Mucosa of descending colon (tissue), 3 donors: Measurements from ENCODE around the gene CREB5. TPM values are rescaled to one million over a fixed set of nuclear protein-coding genes. Genes with fewer than 3 reads are reported as not detected.

ENCODE experiments used
- ATAC-seq: fragments of 200-7000 bp; cut with Tn5 transposase; one replicate; pipeline ENCODE4 v1.9.1; 2020; ENCODE audit warnings: mild to moderate bottlenecking, moderate library complexity
- DNase-seq, 3 donors: peaks; one replicate each; pipeline ENCODE4 v3.0.0-alpha.2; 2020
- H3K36me3 ChIP-seq: fragments of 200-600 bp; one replicate; pipeline ENCODE4 v1.8.0; 2021; ENCODE audit warnings: low read depth, mild to moderate bottlenecking
- H3K4me1 ChIP-seq: fragments of 200-600 bp; one replicate; pipeline ENCODE4 v1.8.0; 2021; ENCODE audit warnings: low read depth, mild to moderate bottlenecking
- H3K4me3 ChIP-seq: fragments of 200-600 bp; one replicate; pipeline ENCODE4 v1.8.0; 2021; ENCODE audit warnings: mild to moderate bottlenecking
- H3K9me3 ChIP-seq: fragments of 200-600 bp; one replicate; pipeline ENCODE4 v1.8.0; 2021; ENCODE audit warnings: mild to moderate bottlenecking
- intact Hi-C, 2 donors: fragments of 100-400 bp; cut with DNase I in 1 of 2; cut with micrococcal nuclease in 1 of 2; formaldehyde crosslinking; loops; one replicate each; pipeline versions ENCODE4 v1.11.0 to v1.11.1; 2022; cut with DNase I, micrococcal nuclease
- total RNA-seq, 3 donors: library from RNA; stranded (reverse); fragmentation: NEBNext Ultra II Directional in 2 of 3; extraction: Animal tissue kit (Norgen Biotek cat#: 25700) in 2 of 3; gene quantifications; one replicate each; pipeline versions ENCODE4 v1.2.1 to v1.2.4, GENCODE V29; 2021 to 2023
- TF ChIP-seq, protein P1 (sequence below): fragments of 200-600 bp; IDR thresholded peaks from one replicate; pipeline ENCODE4 v1.8.0; 2022; ENCODE audit warnings: antibody characterized with exemption, mild to moderate bottlenecking
- donor health status: DM: no; HTN: no; CAD: no; lungs with moderate emphysema.
- donor health status: DM: no; HTN: no; CAD: no.
- donor health status: DM: no; HTN: yes; CAD: no.

Gene CREB5
- total RNA-seq, 3 donors from 2014 or later, result 0.61 to 5.4 (median 1.9) TPM

DNA sequence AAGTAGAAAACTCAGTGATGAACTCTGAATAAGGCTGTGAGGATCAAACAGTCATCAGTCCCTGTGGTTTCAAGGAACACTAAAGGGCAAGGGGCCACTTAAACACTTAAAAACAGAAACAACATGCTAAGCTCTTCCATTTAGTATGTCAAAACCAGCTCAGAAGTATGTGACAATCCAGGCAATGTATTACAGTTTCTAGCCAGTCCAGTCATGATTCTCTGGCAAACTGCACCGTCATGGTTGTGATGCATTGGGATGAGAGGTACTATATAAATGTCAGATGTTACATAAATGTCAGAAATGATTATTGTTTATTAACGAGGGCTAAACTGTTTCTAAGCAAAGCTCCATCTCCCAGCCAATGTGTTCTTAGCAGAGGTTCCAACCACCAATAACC is 4.7 kb upstream of the CREB5 start:
- DNase-seq, result peak in 1 of 3 donors; percentile 12

DNA sequence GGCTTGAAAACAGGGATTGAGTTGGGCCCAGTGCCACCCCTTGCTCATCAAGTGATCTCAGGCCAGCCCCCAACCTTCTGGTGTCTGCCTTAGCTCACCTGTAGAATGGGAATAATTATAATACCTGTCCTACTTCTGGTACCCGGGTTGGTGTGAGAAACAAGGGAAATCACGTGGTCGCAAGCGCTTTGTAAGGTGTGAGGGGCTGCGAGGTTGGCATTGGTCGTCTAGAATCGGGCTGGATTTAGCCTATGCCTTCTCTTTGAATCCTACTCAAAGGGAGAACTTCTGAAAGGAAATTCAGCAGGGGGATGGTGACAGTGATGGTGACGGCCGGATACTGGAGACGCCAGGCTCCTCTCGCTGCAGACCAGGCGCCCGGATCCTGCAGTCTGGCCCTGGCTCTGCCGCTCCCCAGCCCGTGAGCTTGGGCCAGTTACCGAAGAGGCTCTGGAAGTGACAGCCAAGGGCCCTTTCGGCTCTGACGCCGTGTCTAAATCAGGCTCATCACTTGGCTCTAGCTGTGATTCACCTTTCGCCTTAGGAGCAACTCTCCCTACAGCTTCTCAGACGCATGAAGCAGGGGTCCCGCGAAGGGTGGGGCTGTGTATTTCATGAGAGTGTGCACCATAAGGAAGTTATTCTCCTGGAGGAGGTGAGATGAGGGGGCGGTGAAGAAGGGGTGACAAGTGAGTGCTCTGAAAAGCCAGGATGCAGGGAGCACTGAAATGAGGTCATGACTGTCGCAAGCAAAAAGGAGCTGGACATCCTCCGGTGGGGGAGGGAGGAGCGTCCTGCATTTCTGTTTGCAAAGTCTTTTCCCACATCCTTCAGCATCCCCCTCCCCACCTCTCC is 4.0 kb upstream of the CREB5 start:
- TF ChIP-seq, protein P1, sequence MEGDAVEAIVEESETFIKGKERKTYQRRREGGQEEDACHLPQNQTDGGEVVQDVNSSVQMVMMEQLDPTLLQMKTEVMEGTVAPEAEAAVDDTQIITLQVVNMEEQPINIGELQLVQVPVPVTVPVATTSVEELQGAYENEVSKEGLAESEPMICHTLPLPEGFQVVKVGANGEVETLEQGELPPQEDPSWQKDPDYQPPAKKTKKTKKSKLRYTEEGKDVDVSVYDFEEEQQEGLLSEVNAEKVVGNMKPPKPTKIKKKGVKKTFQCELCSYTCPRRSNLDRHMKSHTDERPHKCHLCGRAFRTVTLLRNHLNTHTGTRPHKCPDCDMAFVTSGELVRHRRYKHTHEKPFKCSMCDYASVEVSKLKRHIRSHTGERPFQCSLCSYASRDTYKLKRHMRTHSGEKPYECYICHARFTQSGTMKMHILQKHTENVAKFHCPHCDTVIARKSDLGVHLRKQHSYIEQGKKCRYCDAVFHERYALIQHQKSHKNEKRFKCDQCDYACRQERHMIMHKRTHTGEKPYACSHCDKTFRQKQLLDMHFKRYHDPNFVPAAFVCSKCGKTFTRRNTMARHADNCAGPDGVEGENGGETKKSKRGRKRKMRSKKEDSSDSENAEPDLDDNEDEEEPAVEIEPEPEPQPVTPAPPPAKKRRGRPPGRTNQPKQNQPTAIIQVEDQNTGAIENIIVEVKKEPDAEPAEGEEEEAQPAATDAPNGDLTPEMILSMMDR, result no peak
- H3K9me3 ChIP-seq, result no peaks in the 10 kb centered on the region
- ATAC-seq (peak; percentile 8), DNase-seq (peak in 2 of 3 donors; percentile 24)
- no peak overlapping the region for H3K4me3 ChIP-seq
- H3K4me1 ChIP-seq, result peaks cover 4% of the 10 kb centered on the region
- H3K36me3 ChIP-seq, result no peaks in the 10 kb centered on the region
- intact Hi-C loops, result no loop called here

More for the DNA sequence above, 4.7 kb upstream of the CREB5 start:
- intact Hi-C loops, result no loop called here
- TF ChIP-seq, protein P1, result no peak
- ATAC-seq, result no peak
- peaks cover 4% of the 10 kb centered on the region for H3K4me1 ChIP-seq
- H3K4me3 ChIP-seq, result no peak overlapping the region
- no peaks in the 10 kb centered on the region for H3K36me3 ChIP-seq
- H3K9me3 ChIP-seq, result no peaks in the 10 kb centered on the region

DNA sequence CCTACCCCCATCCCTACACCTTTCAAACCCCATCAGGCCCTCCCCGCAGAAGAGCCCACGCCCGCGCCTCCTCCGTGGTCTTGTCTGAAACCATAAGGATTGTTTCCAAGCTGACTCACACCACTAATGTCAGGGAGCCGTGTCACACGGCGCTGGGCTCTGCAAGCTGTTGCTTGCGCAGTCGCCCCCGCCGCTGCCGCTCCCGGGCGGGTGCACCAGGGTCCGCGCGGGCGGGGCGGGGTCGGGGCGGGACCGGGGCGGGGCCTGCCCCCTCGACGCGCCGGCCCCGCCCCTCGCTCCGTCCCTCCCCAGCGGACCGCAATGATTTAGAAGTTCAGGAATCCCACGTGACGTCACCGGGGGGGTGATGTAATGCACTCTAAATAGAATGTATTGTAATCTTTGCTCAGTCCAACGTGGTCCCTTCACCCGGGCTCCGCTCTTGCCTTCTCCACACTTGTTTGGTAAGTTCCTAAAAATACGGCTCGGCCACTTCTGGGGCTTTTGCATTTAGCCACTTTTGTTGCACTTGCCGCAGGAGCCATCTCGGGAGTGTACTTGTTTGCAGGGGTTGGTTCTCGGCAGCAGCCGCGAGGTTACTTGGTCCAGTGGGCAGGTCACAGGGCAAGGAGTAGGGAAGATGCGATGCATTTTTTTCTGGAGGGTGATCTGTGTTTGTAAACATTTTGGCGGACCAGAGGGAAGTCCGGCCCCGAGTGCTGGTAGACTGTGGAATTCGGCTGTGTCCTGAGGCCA is 3.2 kb upstream of the CREB5 start:
- Histone ChIP-seq H3K4me3 (no peak overlapping the region), H3K4me1 (peaks cover 4% of the 10 kb centered on the region), H3K9me3 (no peaks in the 10 kb centered on the region), H3K36me3 (no peaks in the 10 kb centered on the region)
- TF ChIP-seq, protein P1, result no peak
- peak; percentile 76 for ATAC-seq
- peak; percentile 69 to 85 (median 77) for DNase-seq
- intact Hi-C loops, result no loop called here

DNA sequence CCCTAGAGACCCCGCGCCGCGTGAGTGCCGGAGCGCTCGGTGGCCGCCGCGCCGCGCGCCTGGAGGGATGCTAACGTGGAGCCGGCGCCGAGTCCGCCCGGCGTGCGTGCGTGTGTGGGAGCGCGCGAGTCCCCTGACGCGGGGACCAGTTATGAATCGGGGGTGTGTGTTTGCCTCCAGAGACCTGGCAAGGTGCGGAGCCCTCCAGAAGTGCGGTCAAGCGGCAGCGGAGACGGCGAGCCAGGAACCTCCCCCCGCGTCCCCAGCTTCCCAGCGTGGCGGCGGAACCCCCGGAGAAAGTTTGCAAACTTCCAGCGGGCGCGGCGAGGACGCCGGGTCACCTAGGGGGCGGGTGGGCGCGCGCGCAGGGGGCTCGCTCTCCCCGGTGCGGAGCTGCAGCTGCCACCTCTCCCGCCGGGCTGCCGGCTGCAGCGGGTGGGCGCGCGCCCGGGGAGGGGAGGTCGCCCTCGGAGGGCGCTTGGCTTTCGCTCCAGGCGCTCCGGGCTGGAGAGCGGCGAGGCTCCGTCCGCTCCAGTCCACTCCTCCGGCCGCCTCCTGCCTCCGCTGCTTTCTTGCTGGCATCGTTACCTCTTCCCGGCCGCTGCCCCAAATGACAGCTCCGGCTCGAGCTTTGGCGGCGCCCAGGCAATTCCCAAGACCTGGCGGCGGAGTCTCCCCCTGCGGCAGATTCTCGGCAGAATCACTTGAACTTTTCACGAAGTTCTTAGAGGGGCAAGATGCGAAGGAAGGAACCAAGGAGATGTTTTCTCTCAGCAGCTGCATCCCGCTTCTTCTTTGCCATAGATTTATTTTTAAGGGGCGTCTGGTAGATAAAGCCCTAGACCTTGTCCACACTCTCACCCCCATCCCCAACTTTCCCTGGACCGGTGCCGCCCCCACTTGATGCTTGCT is 2.3 kb upstream of the CREB5 start:
- ATAC-seq (peak; percentile 13), DNase-seq (peak in 2 of 3 donors; percentile 8 to 28)
- no peaks in the 10 kb centered on the region for H3K9me3 ChIP-seq
- TF ChIP-seq, protein P1, result no peak
- peaks cover 4% of the 10 kb centered on the region for H3K4me1 ChIP-seq
- no peak overlapping the region for H3K4me3 ChIP-seq
- no peaks in the 10 kb centered on the region for H3K36me3 ChIP-seq
- intact Hi-C loops, result no loop called here
